Measurements from ENCODE around the gene TMEM229B.

GRCh38 chr14:67425608-67426007 is 62.9 kb downstream of the TMEM229B start:
- no peak for TF ChIP-seq SMC3 (IDR thresholded peaks at IDR 0.05)
- no peak for TF ChIP-seq JUNB (IDR thresholded peaks at IDR 0.05)
- no peak for TF ChIP-seq MAFK (IDR thresholded peaks at IDR 0.05; ENCODE audit: partially characterized antibody)
- no peak for TF ChIP-seq CTCF (IDR thresholded peaks at IDR 0.05)
- no peak for TF ChIP-seq CEBPB (IDR thresholded peaks at IDR 0.05)
- TF ChIP-seq EHMT2 (IDR thresholded peaks at IDR 0.05; ENCODE audit: low read depth) = no peak
- no peak for TF ChIP-seq POLR2A (IDR thresholded peaks at IDR 0.05; ENCODE audit: low read length)
- TF ChIP-seq CHD2 (IDR thresholded peaks at IDR 0.05; ENCODE audit: low read length, partially characterized antibody) = no peak
- no peak for TF ChIP-seq EP300 (IDR thresholded peaks at IDR 0.05)

Data from A549 (cell line).